Activated gamma-delta T cell treated with anti-CD3 and anti-CD28 coated beads, Interleukin-2, amount 50 U/mL, for 16 hours (primary cell): Measurements from ENCODE around the gene TTC31.
"Not testable (repeated sequence)": the region's sequence is repeated elsewhere in the genome, so short reads cannot be mapped to it uniquely, and the experiment has no call there.

Experiments used
- DNase-seq: peaks from one replicate; pipeline ENCODE4 v3.0.0-alpha.2; 2020; ENCODE audit warnings: low read depth

Gene TTC31

DNA sequence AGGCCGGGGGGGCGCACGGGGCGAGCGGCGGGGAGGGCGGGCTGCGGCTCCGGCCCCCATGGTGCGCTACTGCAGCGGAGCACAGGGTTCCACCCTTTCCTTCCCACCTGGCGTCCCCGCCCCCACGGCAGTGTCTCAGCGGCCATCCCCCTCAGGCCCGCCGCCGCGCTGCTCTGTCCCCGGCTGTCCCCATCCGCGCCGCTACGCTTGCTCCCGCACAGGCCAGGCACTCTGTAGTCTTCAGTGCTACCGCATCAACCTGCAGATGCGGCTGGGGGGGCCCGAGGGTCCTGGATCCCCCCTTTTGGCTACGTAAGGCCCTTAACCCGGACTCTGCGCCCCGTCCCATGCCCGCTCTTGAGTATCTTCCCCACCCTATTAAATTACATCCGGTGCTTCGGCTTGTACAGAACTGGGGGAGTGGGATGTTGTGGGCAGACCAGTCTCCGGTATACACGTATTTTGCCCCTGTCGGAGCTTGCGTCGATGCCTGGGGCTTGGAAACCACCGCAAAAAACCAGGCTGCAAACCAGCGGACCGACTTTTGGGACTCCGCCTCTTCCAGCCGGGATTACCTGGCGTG lies 25.2 kb upstream of the TTC31 start:
- peak; percentile 77 for DNase-seq

DNA sequence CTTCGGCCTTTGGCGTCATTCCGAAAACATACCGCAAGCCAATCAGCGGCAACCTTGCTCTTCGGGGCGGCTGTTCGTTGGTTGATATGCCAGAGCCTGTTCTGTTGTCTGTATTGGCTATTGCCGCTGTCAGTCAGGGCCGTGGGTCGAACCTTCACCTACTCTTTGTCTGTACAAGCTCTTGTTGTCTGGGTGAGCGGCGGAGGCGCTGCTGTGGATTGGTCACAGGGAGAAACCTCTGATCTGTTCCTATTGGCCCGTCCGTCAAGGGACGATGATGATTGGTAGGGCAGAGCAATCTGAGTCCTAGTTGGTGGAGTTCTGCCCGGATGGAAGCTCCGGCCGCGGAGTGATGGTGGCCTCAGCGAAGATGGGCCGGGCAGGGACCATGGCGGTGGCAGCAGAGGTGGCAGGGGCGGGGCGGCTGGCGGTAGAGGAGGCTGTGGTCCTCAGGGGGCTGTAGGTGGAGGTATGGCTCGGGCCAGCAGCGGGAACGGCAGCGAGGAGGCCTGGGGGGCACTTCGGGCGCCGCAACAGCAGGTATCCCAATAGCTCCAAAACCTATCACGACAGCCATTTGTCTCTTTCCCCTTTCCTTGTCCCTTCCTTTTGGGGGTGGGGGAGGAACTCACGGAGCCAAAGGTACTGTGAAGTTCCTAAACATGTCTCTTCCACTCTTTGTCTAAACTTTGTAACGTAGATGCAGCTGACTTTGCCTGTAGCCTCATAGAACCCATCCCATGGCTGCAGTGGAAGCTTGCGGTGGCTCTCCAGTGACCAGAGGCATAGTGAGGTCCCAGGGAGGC lies 24.5 kb upstream of the TTC31 start, which contains the start of gene WBP1:
Gene WBP1 (plus strand): TSS at position 307 of the 806 bp plus-strand sequence. CDS start 165 bp downstream, at position 472.
- peak; percentile 98 for DNase-seq

DNA sequence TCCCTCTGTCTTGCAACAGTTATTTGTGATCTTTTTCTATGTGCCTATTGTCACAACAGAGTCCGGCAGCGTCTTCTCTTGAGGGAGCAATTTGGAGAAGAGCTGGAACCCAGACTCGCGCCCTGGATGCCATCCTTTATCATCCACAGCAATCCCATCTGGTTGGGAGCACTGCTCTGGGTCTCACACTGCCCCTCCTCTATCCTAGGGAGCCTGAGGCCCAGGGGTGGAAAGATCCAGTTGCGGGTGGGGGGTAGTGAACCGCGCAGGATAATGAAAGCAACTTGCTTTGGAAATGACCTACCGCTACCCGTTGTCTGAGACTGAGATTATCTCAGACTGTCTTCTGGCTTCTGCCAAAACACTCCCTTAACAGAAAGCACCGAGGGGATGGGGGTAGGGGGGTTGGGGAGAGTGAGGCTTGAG lies 23.9 kb upstream of the TTC31 start:
- no peak for DNase-seq

- not testable (repeated sequence) for DNase-seq
These were observed 23.3 kb upstream of the TTC31 start for GRCh38 chr2:74459503-74460118.

GRCh38 chr2:74460187-74460586 lies 22.7 kb upstream of the TTC31 start:
- DNase-seq, result not testable (repeated sequence)

DNA sequence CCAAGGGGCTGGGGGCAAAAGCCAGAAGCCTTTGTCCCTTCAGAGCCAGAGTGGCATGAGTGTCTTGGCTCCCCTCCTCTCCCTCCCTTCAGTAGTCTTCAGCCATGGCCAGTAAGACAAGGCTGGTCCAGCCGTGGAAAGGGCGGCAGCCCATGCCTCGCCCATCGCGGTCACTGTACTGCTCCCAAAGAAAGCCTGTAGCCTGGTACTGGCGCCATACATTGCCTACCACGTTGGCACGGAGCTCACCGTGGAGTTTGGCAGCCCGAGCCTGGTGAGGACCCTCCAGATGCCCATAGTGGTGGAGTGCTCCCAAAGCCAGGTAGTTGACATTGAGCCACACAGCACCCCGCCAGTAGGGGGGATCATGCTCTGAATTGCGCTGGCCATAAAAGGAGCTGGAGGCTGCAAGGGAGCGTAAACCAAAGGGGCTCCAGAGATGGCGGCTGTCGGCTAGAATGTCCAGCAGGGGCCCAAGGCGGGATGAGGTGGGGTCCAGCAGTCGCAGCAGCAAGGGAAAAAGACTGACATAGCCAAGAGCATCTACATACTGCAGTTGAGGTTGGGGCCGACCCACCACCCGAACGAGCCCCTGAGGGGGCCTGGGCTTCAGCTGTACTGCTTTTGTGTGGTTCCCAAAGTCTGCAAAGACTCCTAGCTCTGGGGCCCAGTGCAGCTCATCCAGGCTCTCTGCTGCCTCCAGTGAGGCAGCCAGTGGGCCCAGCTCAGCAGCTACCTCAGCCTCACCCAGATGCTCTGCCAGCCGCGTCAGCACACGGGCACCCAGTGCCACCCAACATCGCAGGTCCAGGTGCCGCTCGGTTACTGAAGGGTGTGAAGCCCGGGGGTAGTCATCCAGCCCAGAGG lies 21.5 kb upstream of the TTC31 start:
- no peak for DNase-seq

- DNase-seq, result no peak
These were observed 20.7 kb upstream of the TTC31 start for GRCh38 chr2:74462054-74462785.

DNA sequence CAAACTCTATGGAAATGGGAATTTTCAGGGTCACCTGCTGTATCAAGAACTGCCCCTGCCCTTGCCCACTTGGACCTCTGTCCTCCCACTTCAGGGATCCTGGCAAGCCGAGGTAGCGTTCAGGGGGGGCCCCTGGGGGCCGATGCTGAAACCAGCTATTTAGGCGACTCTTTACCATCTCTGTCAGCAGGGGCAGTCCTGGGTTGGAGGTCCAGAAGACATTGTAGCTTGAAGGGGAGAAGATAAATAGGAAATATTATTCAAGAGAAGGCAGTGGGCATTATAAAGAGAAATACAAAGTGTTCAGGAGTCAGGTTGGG lies 20.1 kb upstream of the TTC31 start:
- no peak for DNase-seq

DNA sequence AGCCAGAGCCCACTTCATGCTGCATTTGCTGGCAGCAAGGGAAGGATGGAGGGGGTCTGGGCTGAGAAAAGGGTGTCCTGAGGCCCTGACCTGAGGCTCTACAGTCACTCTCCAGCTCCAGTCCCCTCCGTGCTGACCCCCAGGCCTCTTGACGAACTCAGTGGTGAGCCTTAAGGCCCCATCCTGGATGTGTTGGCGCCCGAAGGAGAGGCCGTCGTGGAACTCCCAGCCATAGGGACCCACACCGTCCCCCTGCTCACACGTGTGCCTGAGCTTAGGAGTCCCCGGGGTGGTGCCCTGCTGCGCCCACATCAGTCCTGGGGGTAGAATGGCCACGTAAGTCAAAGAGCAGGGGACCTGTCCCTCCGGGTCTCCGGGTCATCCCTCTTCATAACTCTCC lies 18.5 kb upstream of the TTC31 start:
- DNase-seq, result no peak

- not testable (repeated sequence) for DNase-seq
These were observed 12.1 kb upstream of the TTC31 start for GRCh38 chr2:74470742-74471141.

- DNase-seq, result no peak
These were observed 11.4 kb upstream of the TTC31 start for GRCh38 chr2:74471332-74472065.

GRCh38 chr2:74472086-74472944 lies 10.6 kb upstream of the TTC31 start, which contains the start of gene MRPL53:
Gene MRPL53, minus strand, starts transcription at chr2:74472680. Its CDS starts 20 bp downstream, at chr2:74472660.
- peak; percentile 96 for DNase-seq

DNA sequence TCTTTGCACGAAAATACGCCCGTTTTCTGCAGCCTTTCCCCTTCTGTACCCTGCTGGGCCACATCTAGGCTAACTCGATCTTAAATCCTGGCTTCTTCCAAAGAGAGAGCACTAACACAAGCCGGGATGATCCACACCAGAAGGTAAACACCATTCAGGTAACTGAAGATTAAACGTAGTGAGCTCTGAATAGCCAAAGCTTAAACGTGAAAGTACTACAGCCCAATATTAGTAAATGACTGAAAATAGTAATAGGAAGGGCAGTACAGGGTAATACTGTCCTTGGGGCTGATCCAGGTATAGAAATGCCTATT lies 10.0 kb upstream of the TTC31 start:
- DNase-seq, result no peak

DNA sequence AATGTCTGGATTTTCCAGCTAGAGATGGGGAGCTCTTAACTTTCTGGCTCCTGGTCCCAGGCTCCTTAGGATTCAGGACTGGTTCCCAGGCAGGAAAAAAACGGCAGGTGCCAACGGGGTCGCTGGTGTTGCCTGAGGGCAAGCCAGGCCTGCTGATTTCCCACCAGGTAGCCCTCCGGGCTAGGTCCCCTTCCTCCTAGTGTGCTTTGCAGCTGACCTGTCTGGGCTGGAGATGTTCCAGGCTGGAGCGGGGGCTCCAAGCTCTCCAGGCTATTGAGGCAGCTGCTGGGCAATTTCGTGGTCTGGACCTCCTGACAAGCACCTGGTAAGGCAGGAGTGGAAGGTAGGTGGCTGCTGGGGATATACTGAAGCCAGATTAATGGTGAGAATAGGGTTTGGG lies 8.4 kb upstream of the TTC31 start:
- no peak for DNase-seq

GRCh38 chr2:74474899-74475298 lies 8.0 kb upstream of the TTC31 start:
- DNase-seq, result no peak

DNA sequence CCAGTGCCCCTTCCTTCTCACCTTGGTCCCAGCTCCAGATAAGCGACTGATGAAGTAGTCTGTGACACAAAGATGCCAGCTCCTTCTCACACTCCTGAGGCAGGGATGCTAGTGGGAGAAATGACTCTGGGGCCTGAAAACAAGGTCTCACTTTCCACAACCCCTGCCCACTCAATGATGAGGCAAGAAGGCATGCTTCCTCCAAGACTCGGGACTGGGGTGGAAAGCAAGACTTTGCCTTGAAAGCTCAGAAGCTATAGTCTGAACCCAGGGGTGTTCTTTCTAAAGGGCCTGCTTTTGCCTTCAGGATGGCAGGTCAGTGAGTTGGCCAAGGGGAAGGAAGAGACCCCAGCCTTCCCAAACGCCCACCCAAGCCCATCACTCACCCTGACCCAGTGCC lies 1.4 kb upstream of the TTC31 start:
- no peak for DNase-seq

- DNase-seq, result peak; percentile 27
These were observed 700 bp upstream of the TTC31 start for GRCh38 chr2:74481961-74482800.

DNA sequence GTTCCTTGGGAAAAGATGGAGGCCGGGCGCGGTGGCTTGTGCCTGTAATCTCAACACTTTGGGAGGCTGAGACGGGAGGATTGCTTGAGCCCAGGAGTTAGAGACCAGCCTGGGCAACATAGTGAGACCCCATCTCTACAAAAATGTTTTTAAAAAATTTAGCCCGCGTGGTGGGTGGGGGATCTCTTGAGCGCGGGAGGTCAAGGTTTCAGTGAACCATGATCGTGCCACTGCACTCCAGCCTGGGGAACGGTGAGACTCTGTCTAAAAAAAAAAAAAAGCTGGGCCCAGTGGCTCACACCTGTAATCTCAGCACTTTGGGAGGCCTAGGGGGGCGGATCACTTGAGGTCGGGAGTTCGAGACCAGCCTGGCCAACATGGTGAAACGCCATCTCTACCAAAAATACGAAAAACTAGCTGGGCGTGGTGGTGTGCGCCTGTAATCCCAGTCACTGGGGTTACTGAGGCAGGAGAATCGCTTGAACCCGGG lies 839 bp downstream of the TTC31 start:
- not testable (repeated sequence) for DNase-seq

DNA sequence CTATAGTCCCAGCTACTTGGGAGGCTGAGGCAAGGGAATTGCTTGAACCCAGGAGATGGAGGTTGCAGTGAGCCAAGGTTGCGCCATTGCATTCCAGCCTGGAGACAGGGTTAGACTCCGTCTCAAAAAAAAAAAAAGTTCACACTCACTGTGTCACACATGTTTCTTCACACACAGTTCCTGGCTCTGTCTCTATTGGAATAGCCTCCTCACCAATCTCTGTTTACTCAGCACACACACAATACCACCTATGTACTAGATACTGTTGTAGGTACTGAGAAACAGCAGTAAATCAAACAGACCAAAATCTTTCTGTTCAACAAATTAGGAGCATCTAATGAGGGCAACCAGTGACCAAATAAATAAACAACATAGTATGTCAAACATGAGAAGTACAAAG lies 3.3 kb downstream of the TTC31 start:
- no peak for DNase-seq
